ENCODE results near the gene HSP90AB1.

The HSP90AB1 gene

DNA sequence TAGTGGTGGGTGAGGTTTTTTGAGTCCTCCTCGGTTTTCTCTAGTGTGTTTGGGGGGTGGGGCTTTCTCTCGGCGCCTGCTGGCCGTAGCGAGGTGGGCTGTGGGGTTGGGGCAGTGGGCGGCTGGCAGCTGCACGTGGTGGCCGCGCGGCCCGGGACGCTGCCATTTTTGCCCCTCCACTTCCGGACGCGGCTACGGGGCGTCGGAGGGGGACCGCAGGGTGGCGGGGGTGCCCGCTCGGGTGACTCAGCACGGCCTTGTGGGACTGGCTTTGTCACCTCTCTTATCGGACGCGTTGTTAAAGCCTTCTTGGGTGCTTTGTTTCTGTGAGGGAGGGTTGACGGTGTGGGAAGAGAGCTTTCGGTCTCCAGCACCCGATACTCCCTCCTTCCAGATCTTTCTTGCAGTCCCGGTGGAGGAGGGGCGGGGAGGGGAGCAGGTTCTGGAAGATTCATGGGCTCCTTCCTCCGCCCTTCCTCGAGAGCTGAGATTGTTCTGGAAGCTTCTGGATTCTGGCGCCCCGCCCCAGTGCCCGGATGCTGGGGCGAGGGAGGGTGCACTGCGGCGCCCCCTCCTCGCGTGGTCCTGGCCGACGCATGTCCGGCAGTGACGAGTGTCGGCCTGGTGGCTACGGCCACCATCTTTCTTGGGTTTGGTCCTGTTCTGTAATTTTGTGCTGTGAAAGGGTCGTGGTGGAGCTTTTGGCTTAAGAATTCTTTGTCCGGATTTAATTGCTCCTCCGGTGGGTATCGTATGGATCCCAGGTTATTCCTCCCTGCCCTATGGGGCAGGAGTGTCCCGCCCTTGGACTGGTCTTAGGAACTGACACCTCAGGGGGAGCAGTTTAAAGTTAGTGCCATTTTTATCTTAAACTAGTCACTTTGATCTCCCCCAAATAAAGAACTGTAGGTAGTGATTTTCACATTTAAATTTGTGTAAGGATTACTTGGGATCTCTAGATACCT is 719 bp downstream of the HSP90AB1 start:
- Histone ChIP-seq H3K4me3 (replicated peaks; ENCODE audit: insufficient read depth, low read length) (peak overlapping the region; percentile 59), H3K27me3 (ENCODE audit: insufficient read depth, poor library complexity, severe bottlenecking) (no peaks in the 10 kb centered on the region), H3K27ac (replicated peaks) (peak overlapping the region; percentile 92)
- peak; percentile 67 to 82 for DNase-seq (ENCODE audit: low read depth in 1 of 2, low spot score in 1 of 2)
- 0 out of 2 replicates have a peak, but pooled peaks have one; percentile 23 for TF ChIP-seq GABPA (IDR thresholded peaks at IDR 0.05; ENCODE audit: low read depth)
- no peak; the same call in none of the 2 replicates for TF ChIP-seq POLR2AphosphoS5 (IDR thresholded peaks at IDR 0.05; ENCODE audit: low read depth)

DNA sequence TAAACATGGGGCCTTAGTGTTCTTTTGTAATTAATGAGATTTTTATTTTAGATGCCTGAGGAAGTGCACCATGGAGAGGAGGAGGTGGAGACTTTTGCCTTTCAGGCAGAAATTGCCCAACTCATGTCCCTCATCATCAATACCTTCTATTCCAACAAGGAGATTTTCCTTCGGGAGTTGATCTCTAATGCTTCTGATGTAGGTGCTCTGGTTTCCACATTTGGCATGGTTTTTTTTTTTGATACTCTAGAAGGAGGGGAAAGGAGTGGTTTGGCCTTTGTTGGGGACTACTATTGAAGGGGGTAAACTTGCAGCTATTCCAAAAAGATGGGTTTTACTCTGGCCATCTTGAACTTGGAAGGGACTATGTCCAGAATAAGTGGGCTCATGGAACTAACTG is 1.7 kb downstream of the HSP90AB1 start:
- Histone ChIP-seq H3K27me3 (ENCODE audit: insufficient read depth, poor library complexity, severe bottlenecking) (no peaks in the 10 kb centered on the region), H3K27ac (replicated peaks) (peak overlapping the region; percentile 92; the same call in 1 of the 2 replicates), H3K4me3 (replicated peaks; ENCODE audit: insufficient read depth, low read length) (peak overlapping the region; percentile 59)
- no peak for DNase-seq (ENCODE audit: low read depth in 1 of 2, low spot score in 1 of 2)
- TF ChIP-seq POLR2AphosphoS5 (IDR thresholded peaks at IDR 0.05; ENCODE audit: low read depth) (no peak), GABPA (IDR thresholded peaks at IDR 0.05; ENCODE audit: low read depth) (no peak)

GRCh38 chr6:44249082-44249748 is 2.3 kb downstream of the HSP90AB1 start:
- Histone ChIP-seq H3K4me3 (replicated peaks; ENCODE audit: insufficient read depth, low read length) (peak overlapping the region; percentile 59), H3K27me3 (ENCODE audit: insufficient read depth, poor library complexity, severe bottlenecking) (no peaks in the 10 kb centered on the region), H3K27ac (replicated peaks) (no peak overlapping the region)
- DNase-seq (ENCODE audit: low read depth in 1 of 2, low spot score in 1 of 2): no peak
- TF ChIP-seq POLR2AphosphoS5 (IDR thresholded peaks at IDR 0.05; ENCODE audit: low read depth) (peak; percentile 35; the same call in 1 of the 2 replicates), REST (IDR thresholded peaks at IDR 0.05; ENCODE audit: insufficient replicate concordance, low read depth) (no peak)

- H3K27ac ChIP-seq (replicated peaks): no peak overlapping the region
- DNase-seq (ENCODE audit: low read depth in 1 of 2, low spot score in 1 of 2): no peak
- H3K4me3 ChIP-seq (replicated peaks; ENCODE audit: insufficient read depth, low read length): no peak overlapping the region
- TF ChIP-seq, protein P1, sequence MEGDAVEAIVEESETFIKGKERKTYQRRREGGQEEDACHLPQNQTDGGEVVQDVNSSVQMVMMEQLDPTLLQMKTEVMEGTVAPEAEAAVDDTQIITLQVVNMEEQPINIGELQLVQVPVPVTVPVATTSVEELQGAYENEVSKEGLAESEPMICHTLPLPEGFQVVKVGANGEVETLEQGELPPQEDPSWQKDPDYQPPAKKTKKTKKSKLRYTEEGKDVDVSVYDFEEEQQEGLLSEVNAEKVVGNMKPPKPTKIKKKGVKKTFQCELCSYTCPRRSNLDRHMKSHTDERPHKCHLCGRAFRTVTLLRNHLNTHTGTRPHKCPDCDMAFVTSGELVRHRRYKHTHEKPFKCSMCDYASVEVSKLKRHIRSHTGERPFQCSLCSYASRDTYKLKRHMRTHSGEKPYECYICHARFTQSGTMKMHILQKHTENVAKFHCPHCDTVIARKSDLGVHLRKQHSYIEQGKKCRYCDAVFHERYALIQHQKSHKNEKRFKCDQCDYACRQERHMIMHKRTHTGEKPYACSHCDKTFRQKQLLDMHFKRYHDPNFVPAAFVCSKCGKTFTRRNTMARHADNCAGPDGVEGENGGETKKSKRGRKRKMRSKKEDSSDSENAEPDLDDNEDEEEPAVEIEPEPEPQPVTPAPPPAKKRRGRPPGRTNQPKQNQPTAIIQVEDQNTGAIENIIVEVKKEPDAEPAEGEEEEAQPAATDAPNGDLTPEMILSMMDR (IDR thresholded peaks at IDR 0.05; ENCODE audit: insufficient read depth, low read length): no peak
- TF ChIP-seq GABPA (IDR thresholded peaks at IDR 0.05; ENCODE audit: low read depth) (no peak), REST (IDR thresholded peaks at IDR 0.05; ENCODE audit: insufficient replicate concordance, low read depth) (no peak), SPI1 (IDR thresholded peaks at IDR 0.05; ENCODE audit: borderline replicate concordance, low read depth) (no peak), POLR2AphosphoS5 (IDR thresholded peaks at IDR 0.05; ENCODE audit: low read depth) (no peak)
- H3K27me3 ChIP-seq (ENCODE audit: insufficient read depth, poor library complexity, severe bottlenecking): no peaks in the 10 kb centered on the region
Measured at GRCh38 chr6:44250067-44250717, 3.3 kb downstream of the HSP90AB1 start.

- Histone ChIP-seq H3K27ac (replicated peaks) (no peak overlapping the region), H3K27me3 (ENCODE audit: insufficient read depth, poor library complexity, severe bottlenecking) (no peaks in the 10 kb centered on the region), H3K4me3 (replicated peaks; ENCODE audit: insufficient read depth, low read length) (no peak overlapping the region)
- no peak for DNase-seq (ENCODE audit: low read depth in 1 of 2, low spot score in 1 of 2)
- no peak for TF ChIP-seq SPI1 (IDR thresholded peaks at IDR 0.05; ENCODE audit: borderline replicate concordance, low read depth)
- no peak for TF ChIP-seq GABPA (IDR thresholded peaks at IDR 0.05; ENCODE audit: low read depth)
- no peak; the same call in 1 of the 2 replicates for TF ChIP-seq POLR2AphosphoS5 (IDR thresholded peaks at IDR 0.05; ENCODE audit: low read depth)
- TF ChIP-seq REST (IDR thresholded peaks at IDR 0.05; ENCODE audit: insufficient replicate concordance, low read depth): no peak
- TF ChIP-seq, protein P1 (IDR thresholded peaks at IDR 0.05; ENCODE audit: insufficient read depth, low read length): no peak
Measured at GRCh38 chr6:44250718-44251123, 3.8 kb downstream of the HSP90AB1 start.
